ENCODE results near the gene CHD2. TPM values are rescaled to one million over a fixed set of nuclear protein-coding genes. Genes with fewer than 3 reads are reported as not detected.

The CHD2 gene
- total and polyA plus RNA-seq, 2 experiments from 2014 or later, result 60.8 to 118 TPM

GRCh38 chr15:92936138-92936537 is 36.0 kb downstream of the CHD2 start:
- Histone ChIP-seq H3K27me3 (no peaks in the 10 kb centered on the region), H3K36me3 (peaks cover 70% of the 10 kb centered on the region), H3K4me1 (ENCODE audit: low read depth) (peaks cover 4% of the 10 kb centered on the region), H3K4me3 (no peak overlapping the region), H3K9me3 (ENCODE audit: low read depth) (no peaks in the 10 kb centered on the region), H3K27ac (peak overlapping the region; percentile 77)
- no peak for DNase-seq (ENCODE audit: low read depth in 1 of 2, low spot score in 1 of 2)
- TF ChIP-seq CTCF (IDR thresholded peaks at IDR 0.05; ENCODE audit: low read depth, low read length), result no peak

GRCh38 chr15:92936693-92937092 is 36.6 kb downstream of the CHD2 start:
- no peak for DNase-seq (ENCODE audit: low read depth in 1 of 2, low spot score in 1 of 2)
- peak overlapping the region; percentile 77 for H3K27ac ChIP-seq
- no peak for TF ChIP-seq CTCF (IDR thresholded peaks at IDR 0.05; ENCODE audit: low read depth, low read length)
- H3K36me3 ChIP-seq, result peaks cover 71% of the 10 kb centered on the region
- no peaks in the 10 kb centered on the region for H3K27me3 ChIP-seq
- no peak overlapping the region for H3K4me3 ChIP-seq
- no peaks in the 10 kb centered on the region for H3K9me3 ChIP-seq (ENCODE audit: low read depth)
- peaks cover 4% of the 10 kb centered on the region for H3K4me1 ChIP-seq (ENCODE audit: low read depth)

GRCh38 chr15:92937901-92938300 is 37.8 kb downstream of the CHD2 start:
- DNase-seq (ENCODE audit: low read depth in 1 of 2, low spot score in 1 of 2), result no peak
- peaks cover 83% of the 10 kb centered on the region for H3K36me3 ChIP-seq
- no peak overlapping the region for H3K4me3 ChIP-seq
- H3K4me1 ChIP-seq (ENCODE audit: low read depth), result peaks cover 4% of the 10 kb centered on the region
- TF ChIP-seq CTCF (IDR thresholded peaks at IDR 0.05; ENCODE audit: low read depth, low read length), result no peak
- H3K27me3 ChIP-seq, result no peaks in the 10 kb centered on the region
- no peaks in the 10 kb centered on the region for H3K9me3 ChIP-seq (ENCODE audit: low read depth)
- peak overlapping the region; percentile 77 for H3K27ac ChIP-seq

GRCh38 chr15:92938387-92938786 is 38.3 kb downstream of the CHD2 start:
- Histone ChIP-seq H3K27ac (peak overlapping the region; percentile 77), H3K27me3 (no peaks in the 10 kb centered on the region), H3K4me1 (ENCODE audit: low read depth) (peaks cover 4% of the 10 kb centered on the region), H3K36me3 (peaks cover 85% of the 10 kb centered on the region), H3K4me3 (no peak overlapping the region), H3K9me3 (ENCODE audit: low read depth) (no peaks in the 10 kb centered on the region)
- peak; percentile 33 for TF ChIP-seq CTCF (IDR thresholded peaks at IDR 0.05; ENCODE audit: low read depth, low read length)
- DNase-seq (ENCODE audit: low read depth in 1 of 2, low spot score in 1 of 2), result no peak

GRCh38 chr15:92941668-92942067 is 41.5 kb downstream of the CHD2 start:
- H3K4me3 ChIP-seq, result no peak overlapping the region
- H3K36me3 ChIP-seq, result peaks cover 92% of the 10 kb centered on the region
- H3K9me3 ChIP-seq (ENCODE audit: low read depth), result no peaks in the 10 kb centered on the region
- H3K4me1 ChIP-seq (ENCODE audit: low read depth), result peaks cover 4% of the 10 kb centered on the region
- peak overlapping the region; percentile 38 for H3K27ac ChIP-seq
- DNase-seq (ENCODE audit: low read depth in 1 of 2, low spot score in 1 of 2), result no peak
- TF ChIP-seq CTCF (IDR thresholded peaks at IDR 0.05; ENCODE audit: low read depth, low read length), result no peak
- H3K27me3 ChIP-seq, result no peaks in the 10 kb centered on the region

GRCh38 chr15:92942706-92943105 is 42.6 kb downstream of the CHD2 start:
- peaks cover 1% of the 10 kb centered on the region for H3K4me1 ChIP-seq (ENCODE audit: low read depth)
- H3K27ac ChIP-seq, result peak overlapping the region; percentile 45
- no peak overlapping the region for H3K4me3 ChIP-seq
- DNase-seq (ENCODE audit: low read depth in 1 of 2, low spot score in 1 of 2), result no peak
- no peaks in the 10 kb centered on the region for H3K9me3 ChIP-seq (ENCODE audit: low read depth)
- H3K36me3 ChIP-seq, result peaks cover 92% of the 10 kb centered on the region
- no peak for TF ChIP-seq CTCF (IDR thresholded peaks at IDR 0.05; ENCODE audit: low read depth, low read length)
- H3K27me3 ChIP-seq, result no peaks in the 10 kb centered on the region
